ENCODE data around the gene NPAS2.

GRCh38 chr2:100983201-100983600 lies 163.3 kb downstream of the NPAS2 start:
- TF ChIP-seq POLR2A (IDR thresholded peaks at IDR 0.05; ENCODE audit: control extremely low read depth in 1 of 2, low read depth in 2 of 2, low read length in 2 of 2) (no peak), EP300 (IDR thresholded peaks at IDR 0.05; ENCODE audit: borderline replicate concordance in 1 of 2, low read depth in 2 of 2, low read length in 2 of 2) (no peak), RXRA (IDR thresholded peaks at IDR 0.05; ENCODE audit: insufficient read depth, low read depth, low read length) (no peak), CTCF (IDR thresholded peaks at IDR 0.05; ENCODE audit: control extremely low read depth in 1 of 3, insufficient read depth in 1 of 3, low read depth in 1 of 3, low read length in 3 of 3) (no peak), SP1 (IDR thresholded peaks at IDR 0.05; ENCODE audit: low read depth, low read length) (no peak), GTF2F1 (IDR thresholded peaks at IDR 0.05; ENCODE audit: borderline replicate concordance, low read depth, low read length) (no peak), SRF (IDR thresholded peaks at IDR 0.05; ENCODE audit: low read depth, low read length) (no peak)

Measured in H1 (cell line).